ENCODE results near the gene STK17B.

The STK17B gene

DNA sequence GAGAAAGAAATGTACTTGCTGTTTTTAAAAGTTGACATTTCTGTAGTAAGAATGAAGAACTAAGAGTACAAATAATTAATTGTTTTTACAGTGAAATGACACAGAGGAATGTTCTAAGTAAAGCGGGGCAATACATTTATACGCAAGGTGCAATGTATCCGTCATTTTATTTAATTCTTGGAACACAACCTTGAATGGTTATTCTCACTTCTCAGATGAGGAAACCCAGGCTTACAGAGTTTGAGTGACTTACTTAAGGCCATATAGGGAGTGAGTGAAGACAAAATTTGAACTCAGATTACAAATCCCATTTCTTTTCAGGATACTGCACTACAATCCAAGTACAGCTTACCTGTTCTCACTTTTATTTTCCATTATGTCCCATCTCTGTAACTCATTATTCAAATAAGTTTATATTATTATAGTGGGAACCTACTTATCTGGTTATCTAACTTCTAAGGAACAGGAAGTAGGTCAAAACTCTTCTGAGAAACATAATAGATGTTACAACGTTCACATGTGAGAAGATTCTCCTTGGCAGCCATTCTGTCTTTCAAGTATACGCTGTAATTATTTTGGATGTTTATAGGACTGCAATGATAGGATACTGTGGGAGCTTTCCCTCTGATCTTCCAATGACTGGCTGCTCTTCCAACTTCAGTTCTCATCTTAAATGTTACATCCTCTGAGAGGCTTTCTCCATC is 12.3 kb upstream of the STK17B start:
- no peak for DNase-seq

DNA sequence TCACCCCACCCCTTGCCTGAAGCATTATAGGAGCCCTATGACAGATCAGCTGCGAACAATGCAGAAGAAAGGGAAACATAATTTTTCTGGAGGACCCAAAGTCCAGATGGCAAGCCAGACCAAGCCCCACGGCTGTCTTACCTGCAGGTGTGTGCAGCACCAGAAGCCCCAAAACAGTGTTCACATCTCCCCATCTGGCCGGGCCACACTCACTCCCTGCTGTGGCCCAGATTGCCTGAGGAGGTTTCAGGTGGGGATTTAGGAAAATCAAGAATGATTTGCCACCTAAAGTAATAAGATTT is 11.7 kb upstream of the STK17B start:
- no peak for DNase-seq

GRCh38 chr2:196182439-196183171 is 11.2 kb upstream of the STK17B start:
- DNase-seq, result no peak

GRCh38 chr2:196181484-196181883 is 10.1 kb upstream of the STK17B start:
- no peak for DNase-seq

- DNase-seq, result no peak
Observed at GRCh38 chr2:196177124-196177523, 5.7 kb upstream of the STK17B start.

- no peak for DNase-seq
Observed at GRCh38 chr2:196176142-196176738, 4.9 kb upstream of the STK17B start.

DNA sequence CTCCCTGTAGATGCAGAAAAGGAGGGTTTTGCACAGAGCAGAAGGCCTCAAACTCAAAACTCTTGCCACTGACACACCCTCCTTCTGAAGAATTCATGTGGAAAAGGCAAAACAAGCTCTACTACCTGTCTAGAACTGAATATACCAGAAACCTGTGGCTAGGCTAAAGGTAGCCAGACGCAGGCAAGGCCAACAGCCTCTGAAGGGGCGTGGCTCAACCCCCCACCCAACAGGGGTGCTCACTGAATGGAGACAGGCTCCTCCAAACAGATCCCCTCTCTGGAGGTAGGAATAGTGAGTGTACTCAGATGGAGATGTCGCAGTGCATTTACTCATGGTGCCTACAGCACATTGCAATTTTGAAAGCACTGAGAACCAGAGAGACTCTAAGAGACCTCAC is 3.0 kb upstream of the STK17B start:
- DNase-seq, result no peak

- no peak for DNase-seq
Observed at GRCh38 chr2:196173505-196173904, 2.1 kb upstream of the STK17B start.

GRCh38 chr2:196172951-196173350 is 1.6 kb upstream of the STK17B start:
- no peak for DNase-seq

GRCh38 chr2:196171946-196172345 is 568 bp upstream of the STK17B start:
- DNase-seq, result no peak

DNA sequence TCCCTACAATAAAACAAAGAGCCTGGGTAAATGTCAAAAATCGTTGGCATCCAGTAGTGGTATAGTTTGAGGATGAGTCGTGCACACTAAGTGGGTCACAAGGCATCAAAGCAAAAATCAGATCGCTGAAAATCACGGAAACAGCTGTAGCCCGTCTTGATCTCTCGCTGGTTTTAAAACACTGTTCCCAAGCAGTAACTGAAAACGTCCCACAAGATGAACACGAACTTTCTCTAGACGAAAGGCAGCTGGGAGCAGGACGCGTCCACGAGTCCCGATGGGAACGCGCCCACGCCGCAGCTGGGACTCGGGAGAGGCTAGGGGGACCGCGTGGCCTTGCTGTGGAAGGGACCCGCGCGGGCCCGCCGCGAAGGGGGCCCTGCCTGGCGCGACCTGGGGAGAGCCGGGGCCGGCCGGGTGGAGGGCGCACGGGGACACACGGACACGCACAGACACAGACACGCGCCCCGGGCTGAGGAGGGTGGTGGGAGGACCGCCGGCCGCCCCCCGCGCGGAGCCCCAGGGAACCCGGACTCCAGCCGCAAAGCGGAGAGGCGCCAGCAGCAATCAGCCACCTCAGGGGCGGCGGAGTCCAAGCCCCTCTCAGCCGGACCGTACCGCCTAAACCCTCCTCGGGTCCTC is 651 bp downstream of the STK17B start:
- DNase-seq, result peak; percentile 64

GRCh38 chr2:196170213-196170605 is 1.2 kb downstream of the STK17B start:
- DNase-seq, result peak; percentile 70

DNA sequence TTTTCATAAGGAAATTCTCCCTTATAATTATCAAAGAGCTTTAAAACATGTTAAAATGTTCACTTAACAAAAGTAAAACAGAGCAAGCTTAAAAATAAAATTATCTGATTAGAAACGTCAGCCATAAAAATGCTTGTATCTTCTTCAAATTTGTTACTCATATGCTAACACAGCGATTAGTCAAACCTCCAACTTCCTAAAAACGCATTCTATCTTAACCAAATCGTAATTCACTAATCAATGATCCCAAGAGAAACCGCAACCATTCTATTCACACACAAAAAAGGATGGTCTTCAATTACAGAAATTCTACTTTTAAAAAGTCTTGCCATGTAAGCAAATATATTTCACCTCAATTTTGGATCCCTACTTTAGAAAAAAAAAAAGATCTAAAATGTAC is 1.9 kb downstream of the STK17B start:
- no peak for DNase-seq

DNA sequence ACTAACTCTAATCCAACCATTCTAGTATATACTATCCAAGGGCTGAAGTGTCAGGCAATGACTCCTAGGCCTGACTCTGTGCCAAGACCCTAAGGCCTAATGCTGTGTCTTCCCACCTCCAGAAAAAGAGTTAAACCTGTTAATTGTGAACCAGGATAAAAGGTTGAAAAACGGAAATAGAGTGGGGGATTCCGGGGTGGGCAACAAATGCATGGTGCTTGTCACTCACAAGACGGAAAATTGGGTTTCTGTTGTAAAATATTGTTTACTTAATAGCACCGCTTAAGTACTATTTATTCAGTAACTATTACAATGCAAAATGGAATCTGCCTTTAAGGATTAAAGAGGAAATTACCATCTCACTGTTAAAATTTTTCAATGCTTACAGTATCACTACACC is 3.2 kb downstream of the STK17B start:
- no peak for DNase-seq

- no peak for DNase-seq
Observed at GRCh38 chr2:196167666-196168065, 3.7 kb downstream of the STK17B start.

- peak; percentile 14 for DNase-seq
Observed at GRCh38 chr2:196166876-196167275, 4.5 kb downstream of the STK17B start.

DNA sequence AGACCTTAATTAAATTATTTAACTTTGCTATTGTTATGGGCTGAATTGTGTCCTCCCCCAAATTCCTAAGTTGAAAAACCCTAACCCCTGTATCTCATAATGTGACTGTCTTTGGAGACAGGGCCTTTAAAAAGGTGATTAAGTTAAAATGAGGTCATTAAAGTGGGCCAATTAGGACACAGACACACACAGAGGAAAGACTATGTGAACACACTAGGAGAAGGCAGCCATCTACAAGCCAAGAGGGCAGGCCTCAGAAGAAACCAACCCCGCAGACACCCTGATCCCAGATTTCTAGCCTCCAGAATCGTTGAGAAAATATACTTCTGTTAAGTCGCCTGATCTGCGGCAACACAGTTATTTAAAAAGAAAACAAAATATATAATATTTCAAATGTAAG is 6.4 kb downstream of the STK17B start:
- DNase-seq, result no peak

DNA sequence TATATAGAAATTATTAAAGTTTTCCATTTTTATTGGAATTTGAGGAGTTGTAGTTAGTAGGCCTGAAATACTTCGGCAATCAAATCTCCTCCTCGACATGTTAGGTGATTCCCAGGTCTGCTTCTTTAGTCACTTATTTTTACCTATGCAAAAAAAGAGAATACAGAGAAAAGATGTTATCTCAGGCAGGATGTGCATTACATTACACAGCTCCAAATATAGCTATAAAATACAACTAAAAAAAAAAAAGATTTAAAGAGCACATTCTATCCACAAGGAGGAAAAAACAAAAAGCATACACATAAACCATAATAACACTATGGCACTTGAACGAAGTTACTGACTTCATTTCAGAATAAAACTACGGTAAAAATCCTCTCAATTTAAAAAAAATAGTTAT is 8.1 kb downstream of the STK17B start:
- no peak for DNase-seq

- no peak for DNase-seq
Observed at GRCh38 chr2:196162586-196163175, 8.7 kb downstream of the STK17B start.

DNA sequence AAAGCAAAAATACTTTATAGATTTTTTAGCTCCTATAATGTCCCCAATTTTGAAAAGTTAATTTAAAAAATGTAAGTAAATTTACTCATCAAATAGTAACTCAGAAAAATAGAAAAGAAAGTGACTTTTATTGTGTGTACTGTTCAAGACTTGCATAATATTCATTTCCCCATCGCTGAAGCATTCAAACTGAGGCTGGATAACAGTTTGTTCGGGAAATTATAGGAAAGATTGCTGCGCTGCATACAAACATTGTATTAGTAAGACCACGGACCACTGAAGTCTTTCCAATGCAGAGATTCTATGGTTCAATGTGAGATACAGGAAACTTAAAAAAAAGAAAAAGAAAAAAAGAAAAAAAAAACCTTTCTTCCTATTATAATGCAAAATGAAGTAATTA is 10.4 kb downstream of the STK17B start:
- no peak for DNase-seq

GRCh38 chr2:196160101-196160500 is 11.3 kb downstream of the STK17B start:
- DNase-seq, result no peak

DNA sequence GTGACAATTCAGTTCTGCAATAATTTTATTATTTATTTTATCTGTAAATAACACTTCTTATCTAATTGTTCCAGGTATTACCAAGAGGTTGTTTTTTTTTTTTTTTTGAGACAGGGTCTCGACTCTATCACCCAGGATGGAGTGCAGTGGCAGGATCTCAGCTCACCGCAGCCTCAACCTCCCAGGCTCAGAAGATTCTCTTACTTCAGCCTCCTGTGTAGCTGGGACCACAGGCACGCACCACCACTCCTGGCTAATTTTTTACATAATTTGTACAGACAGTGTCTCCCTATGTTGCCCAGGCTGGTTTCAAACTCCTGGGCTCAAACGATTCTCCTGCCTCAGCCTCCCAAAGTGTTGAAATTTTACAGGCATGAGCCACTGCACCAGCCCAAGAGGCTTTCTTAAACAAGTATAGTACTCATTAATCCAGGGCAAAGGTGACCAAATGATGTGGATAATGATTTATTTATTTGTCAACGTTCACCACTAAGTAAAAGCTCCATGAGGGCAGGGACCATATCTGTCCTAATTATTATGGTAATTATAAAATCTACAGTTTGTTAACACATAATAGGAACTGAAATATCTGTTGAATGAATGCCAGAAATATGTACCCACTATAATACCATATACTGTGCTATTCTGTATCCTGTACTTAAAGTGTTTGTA is 12.0 kb downstream of the STK17B start:
- no peak for DNase-seq

DNA sequence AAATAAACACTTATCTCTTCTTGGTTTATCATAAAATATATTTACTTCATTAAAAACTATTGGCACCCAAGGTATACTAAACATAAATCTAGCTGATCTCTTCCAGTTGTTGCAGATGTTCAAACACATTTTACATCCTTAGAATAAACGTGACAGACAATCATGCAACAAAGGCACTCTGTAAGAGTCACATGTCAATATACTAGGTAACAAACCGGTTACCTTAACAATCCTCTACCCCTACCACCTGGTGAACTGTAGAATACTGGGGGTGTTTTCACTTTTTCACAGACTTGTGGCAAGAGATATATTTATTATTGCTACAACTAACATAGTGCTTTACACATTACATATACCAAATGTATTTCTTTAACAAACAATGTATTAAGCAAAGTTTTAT is 15.8 kb downstream of the STK17B start:
- no peak for DNase-seq

Data from DMS53 (cell line).